ENCODE measurements around the gene NEDD1.

DNA sequence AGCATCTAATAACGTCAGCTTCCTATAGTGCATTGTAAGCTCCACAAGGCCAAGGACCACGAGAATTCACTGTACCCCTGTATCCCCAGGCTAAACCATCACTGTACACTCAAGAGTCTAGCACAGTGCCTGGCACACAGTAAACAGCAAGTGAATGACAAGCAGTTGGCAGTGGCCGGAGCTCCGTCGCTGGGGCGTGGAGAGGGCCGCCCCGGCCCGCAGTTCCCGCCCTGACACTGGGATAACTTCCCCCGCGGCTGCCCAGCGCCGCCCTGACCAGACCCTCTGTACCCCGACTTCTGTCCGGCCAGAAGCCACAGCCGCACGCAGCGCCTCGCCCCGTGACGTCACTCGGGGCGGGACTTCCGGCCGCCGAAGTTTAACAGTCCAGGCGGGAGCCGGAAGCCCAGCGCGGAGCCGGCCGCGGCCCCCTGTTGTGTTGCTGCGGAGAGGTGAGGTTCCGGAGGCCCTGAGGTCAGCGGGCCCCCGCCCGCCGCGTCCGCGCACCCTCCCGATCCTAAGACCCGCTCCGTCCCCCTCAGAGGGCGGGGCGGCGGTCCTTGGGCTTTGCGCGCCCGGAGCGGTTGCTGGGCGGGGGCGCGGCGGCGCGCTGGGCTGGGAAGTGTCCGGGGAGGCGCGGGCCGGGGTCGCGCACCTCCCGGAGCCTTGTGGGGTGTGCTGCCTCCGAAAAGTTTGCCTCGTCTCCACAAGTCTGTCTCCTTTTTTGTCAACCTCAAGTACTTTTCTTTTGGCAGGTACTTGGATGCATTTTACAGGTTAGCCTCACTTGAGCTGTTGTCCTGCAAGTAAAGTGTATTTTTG is at the start of gene NEDD1:
- TF ChIP-seq CTCF (conservative IDR thresholded peaks at IDR 0.05; ENCODE audit: low read depth, low read length): no peak
- no peak for TF ChIP-seq EZH2 (IDR thresholded peaks at IDR 0.05; ENCODE audit: low read length, unreplicated experiment)
- no peak for TF ChIP-seq EZH2phosphoT487 (IDR thresholded peaks at IDR 0.05; ENCODE audit: borderline replicate concordance, low read length)

Measured in PC-3 (cell line).